Neuronal stem cell (in vitro differentiated cells): ENCODE data around the gene GLIS1.
A peak's percentile ranks its signal among the peaks of the same experiment; 100 is the strongest.

Source experiments
- DNase-seq: peaks from one replicate; pipeline ENCODE4 v3.0.0-alpha.2; 2013; ENCODE audit warnings: low spot score
- H2AFZ ChIP-seq: one replicate; pipeline ENCODE4 v1.6.1; 2013; ENCODE audit warnings: mild to moderate bottlenecking, low read length, inconsistent platforms
- H2AK5ac ChIP-seq: 2 replicates; pipeline ENCODE4 v1.6.1; 2013; ENCODE audit warnings: low read depth, mild to moderate bottlenecking, inconsistent platforms, low read length, moderate library complexity, mixed read lengths
- H2BK120ac ChIP-seq: 2 replicates; pipeline ENCODE4 v1.6.1; 2013; ENCODE audit warnings: low read depth, mild to moderate bottlenecking, inconsistent platforms, low read length, moderate library complexity, mixed read lengths
- H2BK12ac ChIP-seq: one replicate; pipeline ENCODE4 v1.6.1; 2013; ENCODE audit warnings: low read length, inconsistent platforms
- H2BK15ac ChIP-seq: 2 replicates; pipeline ENCODE4 v1.6.1; 2013; ENCODE audit warnings: mild to moderate bottlenecking, low read length, inconsistent platforms, mixed read lengths
- H2BK5ac ChIP-seq: one replicate; pipeline ENCODE4 v1.6.1; 2013; ENCODE audit warnings: inconsistent platforms, mild to moderate bottlenecking, low read length, moderate library complexity
- H3K14ac ChIP-seq: one replicate; pipeline ENCODE4 v1.6.1; 2013; ENCODE audit warnings: low read length, inconsistent platforms
- H3K18ac ChIP-seq: 2 replicates; pipeline ENCODE4 v1.6.1; 2013; ENCODE audit warnings: low read length, inconsistent platforms
- H3K23ac ChIP-seq: 2 replicates; pipeline ENCODE4 v1.6.1; 2013; ENCODE audit warnings: low read depth, mild to moderate bottlenecking, mixed read lengths, low read length, inconsistent platforms; ENCODE audit not compliant: poor library complexity
- H3K27ac ChIP-seq: replicated peaks from 3 replicates; pipeline ENCODE4 v1.5.1; 2013; ENCODE audit warnings: low read length, inconsistent platforms
- H3K27me3 ChIP-seq, 3 experiments: 2 replicates each; pipeline ENCODE4 v1.6.1; 2013; ENCODE audit warnings: low read length in 3 of 3, mild to moderate bottlenecking in 2 of 3, inconsistent platforms in 1 of 3, low read depth in 1 of 3, mixed read lengths in 1 of 3, moderate library complexity in 1 of 3; ENCODE audit not compliant: control insufficient read depth in 3 of 3, insufficient read depth in 3 of 3
- H3K36me3 ChIP-seq, 2 donors: replicated peaks in 1 of 2; 2 replicates each; pipeline ENCODE4 v1.6.1; 2013; ENCODE audit warnings: low read length in 2 of 2; ENCODE audit not compliant: control insufficient read depth in 2 of 2, insufficient read depth in 2 of 2
- H3K4ac ChIP-seq: 2 replicates; pipeline ENCODE4 v1.6.1; 2013; ENCODE audit warnings: inconsistent platforms, mild to moderate bottlenecking, low read length, moderate library complexity
- H3K4me1 ChIP-seq, 2 donors: 1 replicate in 1 of 2; 2 replicates in 1 of 2; pipeline ENCODE4 v1.6.1; 2013; ENCODE audit warnings: low read length in 2 of 2, low read depth in 1 of 2; ENCODE audit not compliant: control insufficient read depth in 2 of 2, insufficient read depth in 1 of 2
- H3K4me2 ChIP-seq: one replicate; pipeline ENCODE4 v1.6.1; 2013; ENCODE audit warnings: mild to moderate bottlenecking, low read length, inconsistent platforms; ENCODE audit not compliant: insufficient read depth, poor library complexity, severe bottlenecking
- H3K4me3 ChIP-seq, 2 donors: 2 replicates each; pipeline ENCODE4 v1.5.1; 2013; ENCODE audit warnings: low read length in 2 of 2, mild to moderate bottlenecking in 2 of 2, inconsistent platforms in 1 of 2, moderate library complexity in 1 of 2
- H3K79me1 ChIP-seq: one replicate; pipeline ENCODE4 v1.6.1; 2013; ENCODE audit warnings: low read depth, mild to moderate bottlenecking, inconsistent platforms, low read length, moderate library complexity
- H3K9ac ChIP-seq: one replicate; pipeline ENCODE4 v1.6.1; 2013; ENCODE audit warnings: mild to moderate bottlenecking, low read depth, low read length, inconsistent platforms; ENCODE audit not compliant: poor library complexity
- H3K9me3 ChIP-seq, 2 donors: replicated peaks in 1 of 2; 2 replicates each; pipeline versions ENCODE3 to v1.6.1; 2013; ENCODE audit warnings: low read length in 2 of 2, mild to moderate bottlenecking in 2 of 2, inconsistent platforms in 1 of 2, low read depth in 1 of 2, mixed read lengths in 1 of 2, moderate library complexity in 1 of 2; ENCODE audit not compliant: control insufficient read depth in 2 of 2, insufficient read depth in 1 of 2
- H4K8ac ChIP-seq: one replicate; pipeline ENCODE4 v1.6.1; 2013; ENCODE audit warnings: low read depth, mild to moderate bottlenecking, inconsistent platforms, low read length, moderate library complexity
- H4K91ac ChIP-seq: one replicate; pipeline ENCODE4 v1.6.1; 2013; ENCODE audit warnings: low read length, low read depth, mild to moderate bottlenecking, inconsistent platforms; ENCODE audit not compliant: poor library complexity
- WGBS, 2 donors: extraction: QIAGEN DNeasy Blood & Tissue Kit; methylation state at CpG; one replicate each; pipeline ENCODE4 v1.1.7; 2013; ENCODE audit warnings: missing lambda C conversion rate in 2 of 2, mixed read lengths in 1 of 2; ENCODE audit not compliant: insufficient read length in 2 of 2, insufficient replicate concordance in 1 of 2; ENCODE audit errors: extremely low coverage in 2 of 2; 5-methylcytosine and 5-hydroxymethylcytosine counted together

GLIS1 gene

GRCh38 chr1:53598966-53599365, 140.0 kb downstream of the GLIS1 start:
- Histone ChIP-seq H2BK120ac (no peak overlapping the region), H2AFZ (no peak overlapping the region), H3K23ac (no peak overlapping the region), H3K79me1 (no peaks in the 10 kb centered on the region), H3K4me3 (no peak overlapping the region), H2BK15ac (no peak overlapping the region), H3K36me3 (no peaks in the 10 kb centered on the region), H3K9ac (no peak overlapping the region), H2BK12ac (no peak overlapping the region), H3K4me2 (no peak overlapping the region), H2AK5ac (no peak overlapping the region), H3K18ac (peak overlapping the region; percentile 1), H4K8ac (no peak overlapping the region), H3K27me3 (peaks cover 0 to 19% (median 0%) of the 10 kb centered on the region in 3 experiments), H3K14ac (no peak overlapping the region), H3K27ac (no peak overlapping the region), H2BK5ac (no peak overlapping the region), H3K4me1 (peaks cover 0 to under 1% of the 10 kb centered on the region in 2 donors), H4K91ac (no peak overlapping the region), H3K9me3 (no peaks in the 10 kb centered on the region), H3K4ac (no peak overlapping the region)
- no CpG with 5 or more reads among the region's 4 CpGs for WGBS, 2 donors
- no peak for DNase-seq

- Histone ChIP-seq H2BK15ac (peak overlapping the region; percentile 73), H3K4me1 (peaks cover 0 to 5% of the 10 kb centered on the region in 2 donors), H2BK12ac (no peak overlapping the region), H2AFZ (no peak overlapping the region), H3K4me3 (no peak overlapping the region), H3K14ac (peak overlapping the region; percentile 75), H3K36me3 (no peaks in the 10 kb centered on the region), H3K23ac (peak overlapping the region; percentile 49), H3K9ac (peak overlapping the region; percentile 51), H2BK120ac (no peak overlapping the region), H3K27me3 (peaks cover 0 to 25% (median 3%) of the 10 kb centered on the region in 3 experiments), H2BK5ac (no peak overlapping the region), H3K18ac (peak overlapping the region; percentile 13), H3K4me2 (no peak overlapping the region), H2AK5ac (peak overlapping the region; percentile 78), H4K8ac (no peak overlapping the region), H3K79me1 (no peaks in the 10 kb centered on the region), H3K9me3 (no peaks in the 10 kb centered on the region), H3K4ac (no peak overlapping the region), H3K27ac (no peak overlapping the region), H4K91ac (no peak overlapping the region)
- WGBS, 2 donors, result no CpG with 5 or more reads among the region's 7 CpGs
- no peak for DNase-seq
Measured at GRCh38 chr1:53595906-53596305, 143.1 kb downstream of the GLIS1 start.

DNA sequence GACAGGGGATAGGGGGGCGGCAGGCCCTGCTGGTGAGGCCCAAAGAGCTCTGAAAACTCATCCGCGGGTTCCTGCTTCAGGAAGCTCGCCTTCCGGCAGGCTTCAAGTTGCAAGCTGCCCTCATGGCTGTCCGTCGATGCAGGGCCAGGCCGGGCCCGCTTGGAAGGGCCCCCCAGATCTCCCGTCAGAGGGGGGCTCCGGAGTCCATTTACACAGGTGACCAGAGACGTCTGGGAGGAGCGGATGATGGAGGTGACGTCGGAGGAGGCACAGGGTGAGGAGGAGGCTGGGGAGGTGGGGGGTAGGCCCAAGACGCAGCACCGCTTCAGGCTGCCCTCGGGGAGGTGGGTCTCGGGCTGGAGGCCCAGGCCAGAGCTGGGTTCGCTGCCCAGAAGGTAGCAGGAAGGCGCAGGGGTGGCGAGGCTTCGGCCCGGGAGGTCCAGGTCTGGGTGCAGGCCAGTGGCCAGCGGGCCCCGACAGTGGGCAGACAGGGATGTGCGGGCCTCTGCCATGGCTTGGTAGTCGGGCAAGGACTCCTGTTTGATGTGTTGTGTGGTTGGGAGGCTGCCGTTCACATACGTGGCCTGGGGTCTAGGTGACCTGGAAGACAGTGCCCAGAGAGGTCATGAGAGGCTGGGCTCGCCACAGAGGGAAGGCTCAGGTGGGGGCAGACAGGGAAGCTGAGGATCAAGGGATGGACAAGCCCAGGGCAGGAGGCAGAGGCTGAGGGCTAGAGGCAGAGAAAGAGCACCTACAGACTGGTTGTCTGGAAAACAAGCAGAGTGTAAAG, 144.4 kb downstream of the GLIS1 start:
- Histone ChIP-seq H3K27me3 (peaks cover 0 to 24% (median 3%) of the 10 kb centered on the region in 3 experiments), H3K9me3 (no peaks in the 10 kb centered on the region), H3K79me1 (no peaks in the 10 kb centered on the region), H2AFZ (peak overlapping the region; percentile 23), H3K4me2 (no peak overlapping the region), H3K23ac (peak overlapping the region; percentile 52), H3K36me3 (no peaks in the 10 kb centered on the region), H3K4ac (no peak overlapping the region), H3K4me3 (no peak overlapping the region), H2BK12ac (no peak overlapping the region), H3K18ac (peak overlapping the region; percentile 66), H4K8ac (no peak overlapping the region), H2AK5ac (peak overlapping the region; percentile 86), H3K14ac (peak overlapping the region; percentile 50), H3K9ac (no peak overlapping the region), H2BK120ac (no peak overlapping the region), H2BK15ac (peak overlapping the region; percentile 87), H3K27ac (no peak overlapping the region), H3K4me1 (peaks cover 0 to 11% of the 10 kb centered on the region in 2 donors), H2BK5ac (peak overlapping the region; percentile 91), H4K91ac (peak overlapping the region; percentile 50)
- WGBS, 2 donors, result no CpG with 5 or more reads among the region's 31 CpGs
- DNase-seq, result no peak

- WGBS, 2 donors, result no CpG with 5 or more reads among the region's 27 CpGs
- Histone ChIP-seq H3K9me3 (no peaks in the 10 kb centered on the region), H3K23ac (no peak overlapping the region), H3K14ac (no peak overlapping the region), H3K4me3 (no peak overlapping the region), H4K91ac (no peak overlapping the region), H2BK5ac (peak overlapping the region; percentile 91), H2AK5ac (peak overlapping the region; percentile 23), H2AFZ (peak overlapping the region; percentile 23), H3K18ac (peak overlapping the region; percentile 67), H3K79me1 (no peaks in the 10 kb centered on the region), H3K4me1 (peaks cover 0 to 11% of the 10 kb centered on the region in 2 donors), H2BK12ac (no peak overlapping the region), H3K36me3 (no peaks in the 10 kb centered on the region), H3K4ac (peak overlapping the region; percentile 60), H3K27me3 (peaks cover 0 to 17% (median 3%) of the 10 kb centered on the region in 3 experiments), H2BK15ac (peak overlapping the region; percentile 87), H4K8ac (no peak overlapping the region), H2BK120ac (no peak overlapping the region), H3K4me2 (no peak overlapping the region), H3K27ac (no peak overlapping the region), H3K9ac (no peak overlapping the region)
- peak; percentile 55 for DNase-seq
Measured at GRCh38 chr1:53593758-53594380, 145.1 kb downstream of the GLIS1 start.
